Measurements from ENCODE around the gene LENEP. TPM values are rescaled to one million over a fixed set of nuclear protein-coding genes. Genes with fewer than 3 reads are reported as not detected.

The LENEP gene
- total RNA-seq, 2 donors from 2014 or later = not detected

GRCh38 chr1:154987326-154987725 is 6.1 kb upstream of the LENEP start:
- intact Hi-C loops (cut with DNase I) = no loop called here
- no peak for TF ChIP-seq POLR2A (IDR thresholded peaks at IDR 0.05)
- TF ChIP-seq, protein P1, sequence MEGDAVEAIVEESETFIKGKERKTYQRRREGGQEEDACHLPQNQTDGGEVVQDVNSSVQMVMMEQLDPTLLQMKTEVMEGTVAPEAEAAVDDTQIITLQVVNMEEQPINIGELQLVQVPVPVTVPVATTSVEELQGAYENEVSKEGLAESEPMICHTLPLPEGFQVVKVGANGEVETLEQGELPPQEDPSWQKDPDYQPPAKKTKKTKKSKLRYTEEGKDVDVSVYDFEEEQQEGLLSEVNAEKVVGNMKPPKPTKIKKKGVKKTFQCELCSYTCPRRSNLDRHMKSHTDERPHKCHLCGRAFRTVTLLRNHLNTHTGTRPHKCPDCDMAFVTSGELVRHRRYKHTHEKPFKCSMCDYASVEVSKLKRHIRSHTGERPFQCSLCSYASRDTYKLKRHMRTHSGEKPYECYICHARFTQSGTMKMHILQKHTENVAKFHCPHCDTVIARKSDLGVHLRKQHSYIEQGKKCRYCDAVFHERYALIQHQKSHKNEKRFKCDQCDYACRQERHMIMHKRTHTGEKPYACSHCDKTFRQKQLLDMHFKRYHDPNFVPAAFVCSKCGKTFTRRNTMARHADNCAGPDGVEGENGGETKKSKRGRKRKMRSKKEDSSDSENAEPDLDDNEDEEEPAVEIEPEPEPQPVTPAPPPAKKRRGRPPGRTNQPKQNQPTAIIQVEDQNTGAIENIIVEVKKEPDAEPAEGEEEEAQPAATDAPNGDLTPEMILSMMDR (IDR thresholded peaks at IDR 0.05) = no peak
- 41 to 55% methylated on average over 5 to 6 of the region's 6 CpGs for WGBS, 2 donors
- Histone ChIP-seq H3K27me3 (no peaks in the 10 kb centered on the region), H3K36me3 (replicated peaks in 1 of 2; ENCODE audit: insufficient read depth in 1 of 2, low read depth in 2 of 2) (no peaks in the 10 kb centered on the region), H3K4me3 (no peak overlapping the region), H3K9me3 (no peaks in the 10 kb centered on the region), H3K4me1 (peaks cover 17% of the 10 kb centered on the region), H3K27ac (no peak overlapping the region)
- ATAC-seq = no peak
- DNase-seq = no peak

DNA sequence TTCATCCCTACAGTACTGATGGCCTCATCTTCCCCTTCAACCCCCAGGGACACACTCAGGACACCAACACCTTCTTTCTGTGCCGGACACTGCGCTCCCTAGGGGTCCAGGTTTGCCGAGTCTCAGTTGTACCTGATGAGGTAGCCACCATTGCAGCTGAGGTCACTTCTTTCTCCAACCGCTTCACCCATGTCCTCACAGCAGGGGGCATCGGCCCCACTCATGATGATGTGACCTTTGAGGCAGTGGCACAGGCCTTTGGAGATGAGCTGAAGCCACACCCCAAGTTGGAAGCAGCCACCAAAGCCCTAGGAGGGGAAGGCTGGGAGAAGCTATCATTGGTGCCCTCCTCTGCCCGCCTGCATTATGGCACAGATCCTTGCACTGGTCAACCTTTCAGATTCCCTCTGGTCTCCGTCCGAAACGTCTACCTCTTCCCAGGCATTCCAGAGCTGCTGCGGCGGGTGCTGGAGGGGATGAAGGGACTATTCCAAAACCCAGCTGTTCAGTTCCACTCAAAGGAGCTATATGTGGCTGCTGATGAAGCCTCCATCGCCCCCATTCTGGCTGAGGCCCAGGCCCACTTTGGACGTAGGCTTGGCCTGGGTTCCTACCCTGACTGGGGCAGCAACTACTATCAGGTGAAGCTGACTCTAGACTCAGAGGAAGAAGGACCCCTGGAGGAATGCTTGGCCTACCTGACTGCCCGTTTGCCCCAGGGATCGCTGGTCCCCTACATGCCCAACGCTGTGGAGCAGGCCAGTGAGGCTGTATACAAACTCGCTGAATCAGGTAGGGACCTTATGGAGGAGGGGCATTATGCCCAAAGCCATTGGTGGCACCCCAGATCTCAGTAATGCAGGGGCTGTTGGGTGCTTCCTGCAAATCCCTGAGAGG is 5.1 kb upstream of the LENEP start:
- H3K27ac ChIP-seq = no peak overlapping the region
- no peaks in the 10 kb centered on the region for H3K27me3 ChIP-seq
- DNase-seq (no peak), ATAC-seq (no peak)
- no peak for TF ChIP-seq POLR2A (IDR thresholded peaks at IDR 0.05)
- TF ChIP-seq, protein P1 (IDR thresholded peaks at IDR 0.05) = no peak
- intact Hi-C loops (cut with DNase I) = no loop called here
- peaks cover 12% of the 10 kb centered on the region for H3K4me1 ChIP-seq
- WGBS, 2 donors = 80 to 82% methylated on average over 10 to 17 of the region's 17 CpGs
- no peak overlapping the region for H3K4me3 ChIP-seq
- H3K36me3 ChIP-seq (replicated peaks in 1 of 2; ENCODE audit: insufficient read depth in 1 of 2, low read depth in 2 of 2) = no peaks in the 10 kb centered on the region
- no peaks in the 10 kb centered on the region for H3K9me3 ChIP-seq

DNA sequence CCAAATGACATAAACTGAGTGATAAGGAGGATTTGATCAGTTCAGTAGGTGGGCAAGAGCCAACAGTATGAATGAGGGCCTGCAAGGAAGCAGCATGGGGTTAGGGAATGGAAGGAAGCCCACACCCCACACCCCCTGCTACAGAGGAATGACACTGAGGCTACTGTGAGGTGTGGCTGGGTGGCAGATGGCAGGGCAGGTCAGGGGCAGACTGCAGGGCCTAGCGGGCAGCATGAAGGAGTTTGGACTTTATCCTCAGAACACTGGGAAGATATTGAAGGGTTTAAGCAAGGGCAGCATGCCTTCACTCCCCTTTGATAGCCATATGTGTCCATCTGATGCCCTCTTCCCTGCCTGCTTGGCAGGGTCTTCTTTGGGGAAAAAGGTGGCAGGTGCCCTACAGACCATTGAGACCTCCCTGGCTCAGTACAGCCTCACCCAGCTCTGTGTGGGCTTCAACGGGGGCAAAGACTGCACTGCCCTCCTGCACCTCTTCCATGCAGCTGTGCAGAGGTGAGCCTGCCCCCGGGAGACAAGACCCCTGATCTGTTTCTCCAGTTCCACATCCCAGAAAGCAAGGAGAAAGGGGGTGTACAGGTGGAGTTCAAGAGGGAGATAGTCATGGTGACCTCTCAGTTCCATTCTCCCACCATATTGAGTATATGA is 4.1 kb upstream of the LENEP start:
- Histone ChIP-seq H3K27ac (no peak overlapping the region), H3K36me3 (replicated peaks in 1 of 2; ENCODE audit: insufficient read depth in 1 of 2, low read depth in 2 of 2) (no peaks in the 10 kb centered on the region), H3K27me3 (no peaks in the 10 kb centered on the region), H3K4me1 (peaks cover 6% of the 10 kb centered on the region), H3K4me3 (no peak overlapping the region), H3K9me3 (no peaks in the 10 kb centered on the region)
- no peak for ATAC-seq
- 75 to 80% methylated on average over 2 to 3 of the region's 3 CpGs for WGBS, 2 donors
- no peak for DNase-seq
- intact Hi-C loops (cut with DNase I) = no loop called here
- TF ChIP-seq, protein P1 (IDR thresholded peaks at IDR 0.05) = no peak
- TF ChIP-seq POLR2A (IDR thresholded peaks at IDR 0.05) = no peak

DNA sequence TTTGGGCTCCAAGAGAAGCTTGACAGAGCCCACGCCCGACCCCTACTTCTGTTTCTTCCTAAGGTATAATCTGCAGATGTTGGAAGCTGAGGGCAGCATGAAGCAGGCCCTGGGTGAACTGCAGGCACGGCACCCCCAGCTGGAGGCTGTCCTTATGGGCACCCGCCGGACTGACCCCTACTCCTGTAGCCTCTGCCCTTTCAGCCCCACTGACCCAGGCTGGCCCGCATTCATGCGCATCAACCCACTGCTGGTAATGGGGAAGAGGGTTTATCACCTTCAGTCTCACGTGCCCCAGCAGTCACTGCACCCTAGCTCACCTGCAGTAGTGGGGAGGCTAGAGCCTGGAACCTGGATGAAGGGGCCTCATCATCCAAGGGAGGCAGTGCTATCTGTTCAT is 3.1 kb upstream of the LENEP start:
- H3K36me3 ChIP-seq (replicated peaks in 1 of 2; ENCODE audit: insufficient read depth in 1 of 2, low read depth in 2 of 2) = no peaks in the 10 kb centered on the region
- TF ChIP-seq, protein P1 (IDR thresholded peaks at IDR 0.05) = no peak
- no peak for TF ChIP-seq POLR2A (IDR thresholded peaks at IDR 0.05)
- no peak overlapping the region for H3K4me3 ChIP-seq
- 92 to 97% methylated on average over 8 of the region's 8 CpGs for WGBS, 2 donors
- no peaks in the 10 kb centered on the region for H3K9me3 ChIP-seq
- ATAC-seq (no peak), DNase-seq (no peak)
- H3K4me1 ChIP-seq = peaks cover 11% of the 10 kb centered on the region
- no peaks in the 10 kb centered on the region for H3K27me3 ChIP-seq
- no peak overlapping the region for H3K27ac ChIP-seq
- intact Hi-C loops (cut with DNase I) = no loop called here
